Upper lobe of left lung (tissue), 6 donors: ENCODE results near the gene RPS3A. TPM values are rescaled to one million over a fixed set of nuclear protein-coding genes. Genes with fewer than 3 reads are reported as not detected.

ENCODE experiments used
- ATAC-seq, 2 donors: fragments of 200-7000 bp; cut with Tn5 transposase; one replicate each; pipeline ENCODE4 v1.9.1; 2022; ENCODE audit warnings: mild to moderate bottlenecking in 2 of 2, moderate library complexity in 2 of 2; ENCODE audit not compliant: low FRiP score in 2 of 2
- DNase-seq, 2 donors: peaks; one replicate each; pipeline ENCODE4 v3.0.0-alpha.2; 2019 to 2020
- H3K27ac ChIP-seq, 4 donors: fragments of 200-600 bp; sonication (generic); one replicate each; pipeline ENCODE4 v1.5.1; 2016 to 2019
- H3K27me3 ChIP-seq, 4 donors: fragments of 200-600 bp; sonication (generic); one replicate each; pipeline ENCODE4 v1.5.1; 2017 to 2019
- H3K36me3 ChIP-seq, 4 donors: fragments of 200-600 bp; sonication (generic); one replicate each; pipeline ENCODE4 v1.5.1; 2016 to 2019
- H3K4me1 ChIP-seq, 4 donors: fragments of 200-600 bp; sonication (generic); one replicate each; pipeline ENCODE4 v1.5.1; 2018 to 2019
- H3K4me3 ChIP-seq, 4 donors: fragments of 200-600 bp; sonication (generic); one replicate each; pipeline ENCODE4 v1.5.1; 2017 to 2019; ENCODE audit warnings: mild to moderate bottlenecking in 2 of 4, moderate library complexity in 1 of 4
- H3K9me3 ChIP-seq, 4 donors: fragments of 200-600 bp; sonication (generic); one replicate each; pipeline ENCODE4 v1.5.1; 2018 to 2019
- CTCF ChIP-seq, 6 experiments: fragments of 450-650 bp in 4 of 6; fragments of 200-600 bp in 2 of 6; sonication (generic) in 2 of 6; IDR thresholded peaks; one replicate each; pipeline ENCODE4 v1.5.1; 2016 to 2019; ENCODE audit warnings: antibody characterized with exemption in 6 of 6
- EP300 ChIP-seq, 4 donors: sonication (generic); formaldehyde crosslinking; IDR thresholded peaks; one replicate each; pipeline ENCODE4 v1.5.1; 2017; ENCODE audit warnings: antibody characterized with exemption in 4 of 4, control low read depth in 2 of 4
- POLR2A ChIP-seq, 4 donors: fragments of 450-650 bp; IDR thresholded peaks; one replicate each; pipeline ENCODE4 v1.5.1; 2016 to 2017; ENCODE audit warnings: antibody characterized with exemption in 4 of 4, mild to moderate bottlenecking in 2 of 4
- POLR2AphosphoS5 ChIP-seq, 2 donors: sonication (generic); formaldehyde crosslinking; IDR thresholded peaks; one replicate each; pipeline ENCODE4 v1.5.1; 2017; ENCODE audit warnings: antibody characterized with exemption in 2 of 2
- WGBS, 2 donors: methylation state at CpG; one replicate each; pipeline ENCODE4 v1.1.5; 2017 to 2018; 5-methylcytosine and 5-hydroxymethylcytosine counted together
- small RNA-seq, 4 donors: library from RNA; depleted of rRNA; stranded (forward); fragments of <200 nt; gene quantifications; one replicate each; pipeline ENCODE3, GENCODE V24; 2016
- total RNA-seq, 6 donors: library from RNA; depleted of rRNA in 4 of 6; stranded (reverse); fragments of >200 nt in 4 of 6; gene quantifications; one replicate each; pipeline versions ENCODE4 v1.1.0 to v1.2.1, GENCODE V29; 2016 to 2021
- donor health status: DM: no; HTN: no; CAD: no; lungs with moderate emphysema.
- donor health status: DM: no; HTN: yes; CAD: no; lungs with severe emphysema.

The RPS3A gene
- total RNA-seq, 6 donors from 2014 or later: 887 to 2,310 (median 1,343) TPM

DNA sequence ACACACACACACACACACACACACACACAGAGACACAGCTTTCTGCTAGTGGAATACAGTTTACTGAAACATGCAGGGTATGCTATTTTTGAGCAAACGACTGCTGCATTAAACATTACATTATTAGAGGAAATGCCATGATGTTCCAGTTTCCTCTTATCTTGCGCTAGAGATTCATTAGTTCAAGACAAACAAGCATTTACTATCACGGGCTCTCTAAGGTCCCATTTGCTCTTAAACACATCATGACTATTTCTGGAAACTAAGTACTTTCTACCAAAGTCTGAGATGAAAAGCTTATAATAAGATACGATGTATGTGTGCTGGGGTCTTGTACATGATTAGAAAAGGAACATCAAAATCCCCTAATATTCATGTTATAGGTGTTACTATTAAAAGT lies 48.8 kb downstream of the RPS3A start:
- H3K27me3 ChIP-seq: no peaks in the 10 kb centered on the region
- H3K4me1 ChIP-seq: peaks cover 14 to 23% (median 19%) of the 10 kb centered on the region in 4 donors
- 76 to 79% methylated on average over 4 of the region's 4 CpGs for WGBS, 2 donors
- ATAC-seq (no peak), DNase-seq (no peak)
- H3K4me3 ChIP-seq: no peak overlapping the region
- peaks cover 0 to 61% (median 7%) of the 10 kb centered on the region in 4 donors for H3K36me3 ChIP-seq
- H3K27ac ChIP-seq: peak overlapping the region in 1 of 4 donors; percentile 8
- H3K9me3 ChIP-seq: no peaks in the 10 kb centered on the region
- no peak for TF ChIP-seq POLR2AphosphoS5 (IDR thresholded peaks at IDR 0.05)
- TF ChIP-seq EP300 (IDR thresholded peaks at IDR 0.05): no peak
- no peak for TF ChIP-seq CTCF (IDR thresholded peaks at IDR 0.05)
- no peak for TF ChIP-seq POLR2A (IDR thresholded peaks at IDR 0.05)

DNA sequence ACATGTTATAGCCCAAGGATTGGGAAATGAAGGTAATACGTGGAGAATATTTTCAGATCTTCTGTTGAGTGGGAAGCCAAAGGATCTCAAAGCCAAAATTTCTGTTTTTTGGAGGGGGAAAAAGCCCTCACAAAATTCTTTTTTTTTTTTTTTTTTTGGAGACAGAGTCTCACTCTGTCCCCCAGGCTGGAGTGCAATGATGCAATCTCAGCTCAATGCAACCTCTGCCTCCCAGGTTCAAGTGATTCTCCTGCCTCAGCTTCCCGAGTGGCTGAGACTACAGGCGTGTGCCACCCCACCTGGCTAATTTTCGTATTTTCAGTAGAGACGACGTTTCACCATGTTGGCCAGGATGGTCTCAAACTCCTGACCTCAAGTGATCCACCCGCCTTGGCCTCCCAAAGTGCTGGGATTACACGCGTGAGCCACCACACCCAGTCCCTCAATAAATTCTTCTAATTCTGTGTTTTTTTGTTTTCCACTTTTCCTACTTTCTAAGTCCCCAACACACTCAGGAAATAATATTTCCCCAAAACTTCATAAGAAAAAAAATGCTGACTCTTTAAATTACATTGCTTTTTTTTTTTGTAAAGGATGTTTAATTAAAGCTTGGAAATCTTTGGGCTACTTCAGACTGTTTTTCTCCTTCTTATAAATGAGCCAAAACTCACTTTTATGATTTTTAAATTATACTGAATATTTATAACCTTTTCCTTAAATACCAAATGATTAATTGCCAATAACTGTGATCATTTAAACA lies 51.6 kb downstream of the RPS3A start:
- peaks cover 0 to 40% (median 9%) of the 10 kb centered on the region in 4 donors for H3K36me3 ChIP-seq
- H3K9me3 ChIP-seq: no peaks in the 10 kb centered on the region
- DNase-seq: no peak
- H3K4me3 ChIP-seq: no peak overlapping the region
- WGBS, 2 donors: 94% methylated on average over 9 of the region's 9 CpGs
- TF ChIP-seq POLR2AphosphoS5 (IDR thresholded peaks at IDR 0.05) (no peak), CTCF (IDR thresholded peaks at IDR 0.05) (no peak), EP300 (IDR thresholded peaks at IDR 0.05) (no peak), POLR2A (IDR thresholded peaks at IDR 0.05) (no peak)
- H3K27me3 ChIP-seq: no peaks in the 10 kb centered on the region
- H3K4me1 ChIP-seq: peaks cover 15 to 32% (median 22%) of the 10 kb centered on the region in 4 donors
- ATAC-seq: no peak
- peak overlapping the region in 2 of 4 donors; percentile 30 to 67 for H3K27ac ChIP-seq

GRCh38 chr4:151152028-151152427 lies 52.6 kb downstream of the RPS3A start:
- Histone ChIP-seq H3K27me3 (no peaks in the 10 kb centered on the region), H3K9me3 (no peaks in the 10 kb centered on the region), H3K4me3 (no peak overlapping the region), H3K27ac (peak overlapping the region in 1 of 4 donors; percentile 38), H3K36me3 (peaks cover 0 to 31% (median 9%) of the 10 kb centered on the region in 4 donors), H3K4me1 (peaks cover 15 to 32% (median 22%) of the 10 kb centered on the region in 4 donors)
- DNase-seq (no peak), ATAC-seq (no peak)
- 8 to 14% methylated on average over 1 of the region's 1 CpG for WGBS, 2 donors
- TF ChIP-seq POLR2AphosphoS5 (IDR thresholded peaks at IDR 0.05) (no peak), CTCF (IDR thresholded peaks at IDR 0.05) (no peak), POLR2A (IDR thresholded peaks at IDR 0.05) (no peak), EP300 (IDR thresholded peaks at IDR 0.05) (no peak)

GRCh38 chr4:151153585-151153984 lies 54.2 kb downstream of the RPS3A start:
- Histone ChIP-seq H3K4me1 (peaks cover 15 to 32% (median 22%) of the 10 kb centered on the region in 4 donors), H3K36me3 (peaks cover 0 to 29% (median 6%) of the 10 kb centered on the region in 4 donors), H3K9me3 (no peaks in the 10 kb centered on the region), H3K27ac (peak overlapping the region; percentile 42 to 77 (median 74)), H3K27me3 (no peaks in the 10 kb centered on the region), H3K4me3 (no peak overlapping the region)
- DNase-seq: no peak
- no peak for TF ChIP-seq POLR2A (IDR thresholded peaks at IDR 0.05)
- peak in 2 of 4 donors; percentile 66 for TF ChIP-seq EP300 (IDR thresholded peaks at IDR 0.05)
- no peak for TF ChIP-seq CTCF (IDR thresholded peaks at IDR 0.05)
- TF ChIP-seq POLR2AphosphoS5 (IDR thresholded peaks at IDR 0.05): no peak
- 47 to 62% methylated on average over 2 of the region's 2 CpGs for WGBS, 2 donors
- no peak for ATAC-seq

Small RNA genes lying within 50 kb of the gene (small RNA-seq; reads per million reads assigned to genes)
- gene SNORD73A (0 reads per million in 4 donors), gene SNORD73B (0 reads per million in 4 donors)

Other genes starting within 250 kb of the RPS3A start
- gene LRBA, start 84.3 kb upstream of the RPS3A start, total RNA-seq: 100 to 1,000 TPM in 2 of 6 donors, 10 to 100 TPM in 4; 34.7 to 139 (median 56.4) TPM
- not detected for gene PRSS48, start 177.5 kb downstream of the RPS3A start, total RNA-seq
- gene SH3D19, start 226.0 kb downstream of the RPS3A start, total RNA-seq: 100 to 1,000 TPM in 4 of 6 donors, 10 to 100 TPM in 2; 91.2 to 225 (median 103) TPM